Esophagus muscularis mucosa (tissue), 4 donors: ENCODE measurements around the gene KRT23. TPM values are rescaled to one million over a fixed set of nuclear protein-coding genes. Genes with fewer than 3 reads are reported as not detected.

ENCODE experiments used
- DNase-seq: peaks from one replicate; pipeline ENCODE4 v3.0.0-alpha.2; 2017; ENCODE audit errors: extremely low spot score
- H3K27ac ChIP-seq, 4 donors: fragments of 200-600 bp; sonication (generic); replicated peaks in 1 of 4; 1 replicate in 3 of 4; 2 replicates in 1 of 4; pipeline ENCODE4 v1.5.1; 2016 to 2019; ENCODE audit warnings: mild to moderate bottlenecking in 1 of 4
- H3K27me3 ChIP-seq, 4 donors: fragments of 200-600 bp; sonication (generic); one replicate each; pipeline versions ENCODE4 v1.5.1 to v1.6.0; 2016 to 2019
- H3K36me3 ChIP-seq, 4 donors: fragments of 200-600 bp; sonication (generic); one replicate each; pipeline ENCODE4 v1.5.1; 2016 to 2019
- H3K4me1 ChIP-seq, 4 donors: fragments of 200-600 bp; sonication (generic); one replicate each; pipeline ENCODE4 v1.5.1; 2016 to 2019
- H3K4me3 ChIP-seq, 4 donors: fragments of 200-600 bp; sonication (generic); 1 replicate in 2 of 4; 2 replicates in 2 of 4; pipeline ENCODE4 v1.5.1; 2016 to 2019; ENCODE audit warnings: mild to moderate bottlenecking in 4 of 4, moderate library complexity in 1 of 4
- H3K9me3 ChIP-seq, 4 donors: fragments of 200-600 bp; sonication (generic); 1 replicate in 3 of 4; 2 replicates in 1 of 4; pipeline ENCODE4 v1.5.1; 2016 to 2019
- CTCF ChIP-seq, 3 experiments: fragments of 200-600 bp in 2 of 3; fragments of 450-650 bp in 1 of 3; sonication (generic) in 2 of 3; IDR thresholded peaks; one replicate each; pipeline ENCODE4 v1.5.1; 2017 to 2019; ENCODE audit warnings: antibody characterized with exemption in 3 of 3, mild to moderate bottlenecking in 2 of 3, moderate library complexity in 1 of 3
- EP300 ChIP-seq: sonication (generic); formaldehyde crosslinking; IDR thresholded peaks from one replicate; pipeline ENCODE4 v1.6.1; 2017; ENCODE audit warnings: antibody characterized with exemption
- POLR2A ChIP-seq: fragments of 450-650 bp; IDR thresholded peaks from one replicate; pipeline ENCODE4 v1.6.1; 2017; ENCODE audit warnings: antibody characterized with exemption, moderate library complexity, mild to moderate bottlenecking, low read depth
- POLR2AphosphoS5 ChIP-seq, 2 donors: sonication (generic); formaldehyde crosslinking; IDR thresholded peaks; one replicate each; pipeline ENCODE4 v1.6.1; 2017; ENCODE audit warnings: antibody characterized with exemption in 2 of 2
- WGBS: methylation state at CpG from one replicate; pipeline ENCODE4 v1.1.5; 2018; 5-methylcytosine and 5-hydroxymethylcytosine counted together
- intact Hi-C: fragments of 100-400 bp; cut with DNase I; formaldehyde crosslinking; loops from one replicate; pipeline ENCODE4 v1.15.1; 2023
- total RNA-seq, 4 donors: library from RNA; depleted of rRNA; stranded (reverse); fragments of >200 nt; gene quantifications; one replicate each; pipeline versions ENCODE4 v1.1.0 to v1.2.1, GENCODE V29; 2016

Gene KRT23
- total RNA-seq, 4 donors from 2014 or later: 0.50 TPM; not detected in 3

GRCh38 chr17:40952661-40953060 lies 15.2 kb upstream of the KRT23 start:
- intact Hi-C loops: no loop called here
- no peak for DNase-seq

GRCh38 chr17:40952154-40952553 lies 14.7 kb upstream of the KRT23 start:
- 76% methylated on average over 2 of the region's 2 CpGs for WGBS

More at GRCh38 chr17:40952661-40953060, 15.2 kb upstream of the KRT23 start:
- H3K9me3 ChIP-seq: no peaks in the 10 kb centered on the region
- H3K27ac ChIP-seq: no peak overlapping the region
- WGBS: 15% methylated on average over 1 of the region's 1 CpG
- H3K36me3 ChIP-seq: no peaks in the 10 kb centered on the region
- TF ChIP-seq CTCF (IDR thresholded peaks at IDR 0.05): no peak
- TF ChIP-seq POLR2AphosphoS5 (IDR thresholded peaks at IDR 0.05): peak in 1 of 2 donors; percentile 19
- H3K27me3 ChIP-seq: peaks cover 0 to 22% (median 3%) of the 10 kb centered on the region in 4 donors
- no peak overlapping the region for H3K4me3 ChIP-seq
- peaks cover 0 to 14% (median 12%) of the 10 kb centered on the region in 4 donors for H3K4me1 ChIP-seq

GRCh38 chr17:40951011-40951622 lies 13.7 kb upstream of the KRT23 start:
- 83% methylated on average over 2 of the region's 2 CpGs for WGBS
- intact Hi-C loops: no loop called here
- H3K4me1 ChIP-seq: peaks cover 0 to 14% (median 12%) of the 10 kb centered on the region in 4 donors
- peaks cover 0 to 22% (median 3%) of the 10 kb centered on the region in 4 donors for H3K27me3 ChIP-seq
- no peaks in the 10 kb centered on the region for H3K36me3 ChIP-seq
- no peak overlapping the region for H3K4me3 ChIP-seq
- DNase-seq: no peak
- TF ChIP-seq EP300: no peak
- no peak for TF ChIP-seq POLR2A
- TF ChIP-seq CTCF (IDR thresholded peaks at IDR 0.05): no peak
- TF ChIP-seq POLR2AphosphoS5 (IDR thresholded peaks at IDR 0.05): no peak
- no peak overlapping the region for H3K27ac ChIP-seq
- no peaks in the 10 kb centered on the region for H3K9me3 ChIP-seq

More at GRCh38 chr17:40952154-40952553, 14.7 kb upstream of the KRT23 start:
- Histone ChIP-seq H3K36me3 (no peaks in the 10 kb centered on the region), H3K4me1 (peaks cover 0 to 14% (median 12%) of the 10 kb centered on the region in 4 donors), H3K27me3 (peaks cover 0 to 22% (median 3%) of the 10 kb centered on the region in 4 donors), H3K27ac (no peak overlapping the region), H3K9me3 (no peaks in the 10 kb centered on the region), H3K4me3 (no peak overlapping the region)
- TF ChIP-seq EP300 (no peak), POLR2A (no peak), POLR2AphosphoS5 (IDR thresholded peaks at IDR 0.05) (no peak), CTCF (IDR thresholded peaks at IDR 0.05) (no peak)
- DNase-seq: no peak
- intact Hi-C loops: no loop called here

- Histone ChIP-seq H3K36me3 (no peaks in the 10 kb centered on the region), H3K9me3 (no peaks in the 10 kb centered on the region), H3K27me3 (peaks cover 0 to 22% (median 3%) of the 10 kb centered on the region in 4 donors), H3K27ac (no peak overlapping the region), H3K4me1 (peaks cover 0 to 14% (median 12%) of the 10 kb centered on the region in 4 donors), H3K4me3 (no peak overlapping the region)
- 82% methylated on average over 7 of the region's 7 CpGs for WGBS
- intact Hi-C loops: no loop called here
- DNase-seq: no peak
- no peak for TF ChIP-seq POLR2AphosphoS5 (IDR thresholded peaks at IDR 0.05)
- no peak for TF ChIP-seq EP300
- no peak for TF ChIP-seq POLR2A
- no peak for TF ChIP-seq CTCF (IDR thresholded peaks at IDR 0.05)
Measured at GRCh38 chr17:40950176-40950575, 12.7 kb upstream of the KRT23 start.

GRCh38 chr17:40949418-40949817 lies 12.0 kb upstream of the KRT23 start:
- no peak for DNase-seq
- H3K27me3 ChIP-seq: peaks cover 0 to 22% (median 3%) of the 10 kb centered on the region in 4 donors
- no peak for TF ChIP-seq POLR2AphosphoS5 (IDR thresholded peaks at IDR 0.05)
- TF ChIP-seq POLR2A: no peak
- no peak for TF ChIP-seq CTCF (IDR thresholded peaks at IDR 0.05)
- TF ChIP-seq EP300: no peak
- H3K4me3 ChIP-seq: no peak overlapping the region
- H3K4me1 ChIP-seq: peaks cover 0 to 14% (median 12%) of the 10 kb centered on the region in 4 donors
- intact Hi-C loops: no loop called here
- H3K36me3 ChIP-seq: no peaks in the 10 kb centered on the region
- no peak overlapping the region for H3K27ac ChIP-seq
- WGBS: 37% methylated on average over 10 of the region's 10 CpGs
- H3K9me3 ChIP-seq: no peaks in the 10 kb centered on the region
